ENCODE measurements around the gene SLC8A2. TPM values are rescaled to one million over a fixed set of nuclear protein-coding genes. Genes with fewer than 3 reads are reported as not detected.
A peak's percentile ranks its signal among the peaks of the same experiment; 100 is the strongest.

SLC8A2 gene
- total RNA-seq, 1 experiment from 2014 or later, result 11.3 TPM

- no peak overlapping the region for H3K4ac ChIP-seq (ENCODE audit: low read depth, low read length)
- no peak overlapping the region for H3K27ac ChIP-seq (ENCODE audit: insufficient read length, low read depth, low read length)
- no peak overlapping the region for H3T11ph ChIP-seq (ENCODE audit: low read length)
- Mint-ChIP-seq H3K27ac (peak overlapping the region; percentile 14 to 95 (median 70); a peak in 5 of 7 replicates), H3K4me1 (peaks cover 0 to 26% of the 10 kb centered on the region in 2 experiments; a peak in 2 of 4 replicates), H3K27me3 (ENCODE audit: low read depth) (no peaks in the 10 kb centered on the region), H3K4me3 (peak overlapping the region in 1 of 2 experiments; percentile 22; a peak in 2 of 5 replicates), H3K9me3 (no peaks in the 10 kb centered on the region), H3K36me3 (ENCODE audit: insufficient read depth in 1 of 3, low read depth in 3 of 3) (peaks cover 3 to 25% (median 18%) of the 10 kb centered on the region in 3 experiments; a peak in 5 of 7 replicates)
- no peak for TF ChIP-seq CTCF (conservative IDR thresholded peaks at IDR 0.05)
- H4K20me1 ChIP-seq (ENCODE audit: control insufficient read depth, insufficient read depth, insufficient read length), result no peaks in the 10 kb centered on the region
- no peak overlapping the region for H3K4me2 ChIP-seq (ENCODE audit: insufficient read depth, insufficient read length, low read length)
- H3K9me3 ChIP-seq (ENCODE audit: control insufficient read depth, low read depth, low read length), result no peaks in the 10 kb centered on the region
- H2BK20ac ChIP-seq (ENCODE audit: low read depth, low read length, poor library complexity, severe bottlenecking), result no peak overlapping the region
- no peak overlapping the region for H2BK120ac ChIP-seq (ENCODE audit: low read depth, low read length, poor library complexity, severe bottlenecking)
- H2BK5ac ChIP-seq (ENCODE audit: insufficient read length, low read length), result no peak overlapping the region
- H3K79me2 ChIP-seq (ENCODE audit: insufficient read depth, low read length), result no peaks in the 10 kb centered on the region
- no peak overlapping the region for H3K56ac ChIP-seq (ENCODE audit: insufficient read length, low read depth, low read length)
- H2BK15ac ChIP-seq (ENCODE audit: low read depth, low read length), result no peak overlapping the region
- no peak overlapping the region for H3K9ac ChIP-seq (ENCODE audit: extremely low read depth, insufficient read length, low read length)
- peak; percentile 74 for DNase-seq
- no peak overlapping the region for H2BK12ac ChIP-seq (ENCODE audit: insufficient read length, low read depth, low read length)
- no peak overlapping the region for H4K8ac ChIP-seq (replicated peaks; ENCODE audit: insufficient read length, low read depth, low read length)
- H3K18ac ChIP-seq (ENCODE audit: insufficient read length, low read depth, low read length), result no peak overlapping the region
- H4K5ac ChIP-seq (ENCODE audit: insufficient read length, low read depth, low read length), result no peak overlapping the region
- no peaks in the 10 kb centered on the region; the same call in 1 of the 2 replicates for H3K4me1 ChIP-seq (ENCODE audit: insufficient read depth, low read length)
- H2AK5ac ChIP-seq (ENCODE audit: insufficient read length, low read length), result no peak overlapping the region
- no peaks in the 10 kb centered on the region for H3K27me3 ChIP-seq (ENCODE audit: insufficient read depth, low read length)
- H3K79me1 ChIP-seq (ENCODE audit: insufficient read depth, low read depth, low read length, poor library complexity, severe bottlenecking), result no peaks in the 10 kb centered on the region
- WGBS (ENCODE audit: extremely low coverage, insufficient read length, low lambda C conversion rate), result no CpG with 5 or more reads among the region's 32 CpGs
- no peak overlapping the region for H4K91ac ChIP-seq (ENCODE audit: insufficient read length, low read depth, low read length)
- H2AFZ ChIP-seq (ENCODE audit: low read length), result no peak overlapping the region
- H3K14ac ChIP-seq (ENCODE audit: insufficient read depth, low read length), result no peak overlapping the region
- no peaks in the 10 kb centered on the region for H3K23me2 ChIP-seq (ENCODE audit: insufficient read length, low read depth, low read length, poor library complexity, severe bottlenecking)
- no peak overlapping the region for H3K23ac ChIP-seq (ENCODE audit: insufficient read length, low read depth, low read length)
Observed at GRCh38 chr19:47499863-47500830, 28.5 kb upstream of the SLC8A2 start.

Data from H9 (cell line).